CD4-positive, alpha-beta T cell (primary cell): ENCODE data around the gene PDGFRB. TPM values are rescaled to one million over a fixed set of nuclear protein-coding genes. Genes with fewer than 3 reads are reported as not detected.

Experiments used
- ATAC-seq: fragments of 200-7000 bp; cut with Tn5 transposase; one replicate; pipeline ENCODE4 v1.10.0; 2022; ENCODE audit warnings: mild to moderate bottlenecking; ENCODE audit not compliant: poor library complexity
- CTCF ChIA-PET: fragments of 350-600 bp; sonication (Branson Sonifier 250); formaldehyde crosslinking; loops from one replicate; lab custom pipeline; 2021; ENCODE audit warnings: antibody characterized with exemption, inconsistent platforms; lab: Charles Lee
- POLR2A ChIA-PET: fragments of 350-600 bp; sonication (Branson Sonifier 250); formaldehyde crosslinking; loops from one replicate; lab custom pipeline; 2021; ENCODE audit warnings: antibody characterized with exemption, inconsistent platforms; lab: Charles Lee
- DNase-seq, 14 experiments: peaks; one replicate each; pipeline ENCODE4 v3.0.0-alpha.2; 2013 to 2020; ENCODE audit warnings: mixed read lengths in 2 of 14
- H3K27ac ChIP-seq, 2 donors: one replicate each; pipeline versions ENCODE4 v1.5.1 to v1.7.0; 2013; ENCODE audit warnings: low read length in 2 of 2, low read depth in 1 of 2, mild to moderate bottlenecking in 1 of 2
- H3K27me3 ChIP-seq, 2 experiments: 1 replicate in 1 of 2; 2 replicates in 1 of 2; pipeline versions ENCODE4 v1.6.1 to v1.7.0; 2013; ENCODE audit warnings: low read length in 2 of 2, control low read depth in 1 of 2, mild to moderate bottlenecking in 1 of 2, moderate library complexity in 1 of 2; ENCODE audit not compliant: insufficient read depth in 2 of 2, control insufficient read depth in 1 of 2
- H3K36me3 ChIP-seq: one replicate; pipeline ENCODE4 v1.6.1; 2013; ENCODE audit warnings: low read length, control low read depth; ENCODE audit not compliant: insufficient read depth
- H3K4me1 ChIP-seq: one replicate; pipeline ENCODE4 v1.6.1; 2013; ENCODE audit warnings: low read length, control low read depth; ENCODE audit not compliant: insufficient read depth
- H3K4me3 ChIP-seq: one replicate; pipeline ENCODE4 v1.5.1; 2013; ENCODE audit warnings: mild to moderate bottlenecking, low read length, moderate library complexity
- H3K9me3 ChIP-seq, 2 experiments: 1 replicate in 1 of 2; 2 replicates in 1 of 2; pipeline versions ENCODE4 v1.6.1 to v1.7.0; 2013; ENCODE audit warnings: low read length in 2 of 2, mild to moderate bottlenecking in 2 of 2, control low read depth in 1 of 2, moderate library complexity in 1 of 2; ENCODE audit not compliant: control insufficient read depth in 1 of 2, insufficient read depth in 1 of 2
- H3K27ac Mint-ChIP-seq: one replicate; pipeline ENCODE4 v1.8.0; 2020; ENCODE audit warnings: mixed read lengths
- H3K27me3 Mint-ChIP-seq: one replicate; pipeline ENCODE4 v1.8.0; 2021; ENCODE audit warnings: mixed read lengths
- H3K36me3 Mint-ChIP-seq: one replicate; pipeline ENCODE4 v1.8.0; 2021; ENCODE audit warnings: low read depth, mixed read lengths
- H3K4me1 Mint-ChIP-seq: one replicate; pipeline ENCODE4 v1.8.0; 2021; ENCODE audit warnings: low read depth, mixed read lengths
- H3K4me3 Mint-ChIP-seq: one replicate; pipeline ENCODE4 v1.8.0; 2020; ENCODE audit warnings: mild to moderate bottlenecking, mixed read lengths
- H3K9me3 Mint-ChIP-seq: one replicate; pipeline ENCODE4 v1.8.0; 2020; ENCODE audit warnings: mixed read lengths
- intact Hi-C, 2 experiments: fragments of 100-400 bp; cut with DNase I in 1 of 2; cut with micrococcal nuclease in 1 of 2; formaldehyde crosslinking; loops; one replicate each; pipeline versions ENCODE4 v1.15.1 to v1.9.0; 2023 to 2025; cut with DNase I, micrococcal nuclease
- total RNA-seq, 174 experiments: library from RNA in 2 of 174; stranded (reverse) in 2 of 174; gene quantifications; one replicate each; pipeline ENCODE4 v1.2.3 and lab custom pipeline; 2021 to 2026
- TF ChIP-seq, protein P1 (sequence below): fragments of 200-600 bp; IDR thresholded peaks from one replicate; pipeline ENCODE4 v1.8.0; 2022; ENCODE audit warnings: antibody characterized with exemption, mild to moderate bottlenecking

The PDGFRB gene
- total RNA-seq, 2 experiments from 2014 or later: not detected

DNA sequence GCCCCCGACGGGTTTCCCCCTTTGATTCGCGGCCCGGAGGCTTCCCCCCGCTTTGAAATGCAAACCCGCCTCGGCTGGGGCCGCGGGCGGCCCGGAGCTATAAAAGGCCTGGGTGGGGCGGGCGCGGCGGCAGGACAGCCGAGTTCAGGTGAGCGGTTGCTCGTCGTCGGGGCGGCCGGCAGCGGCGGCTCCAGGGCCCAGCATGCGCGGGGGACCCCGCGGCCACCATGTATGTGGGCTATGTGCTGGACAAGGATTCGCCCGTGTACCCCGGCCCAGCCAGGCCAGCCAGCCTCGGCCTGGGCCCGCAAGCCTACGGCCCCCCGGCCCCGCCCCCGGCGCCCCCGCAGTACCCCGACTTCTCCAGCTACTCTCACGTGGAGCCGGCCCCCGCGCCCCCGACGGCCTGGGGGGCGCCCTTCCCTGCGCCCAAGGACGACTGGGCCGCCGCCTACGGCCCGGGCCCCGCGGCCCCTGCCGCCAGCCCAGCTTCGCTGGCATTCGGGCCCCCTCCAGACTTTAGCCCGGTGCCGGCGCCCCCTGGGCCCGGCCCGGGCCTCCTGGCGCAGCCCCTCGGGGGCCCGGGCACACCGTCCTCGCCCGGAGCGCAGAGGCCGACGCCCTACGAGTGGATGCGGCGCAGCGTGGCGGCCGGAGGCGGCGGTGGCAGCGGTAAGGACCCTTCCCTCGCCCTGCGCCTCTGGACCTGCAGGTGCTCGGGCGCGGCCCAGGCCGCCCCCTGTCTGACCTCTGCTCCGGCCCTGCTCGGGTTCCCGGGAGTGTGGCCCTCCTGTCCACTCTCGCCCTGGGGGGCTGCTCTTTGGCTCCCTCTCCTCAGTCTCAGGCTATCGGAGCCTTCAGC lies 11.2 kb upstream of the PDGFRB start, which contains the start of gene CDX1:
Gene CDX1 (plus strand): TSS at position 129 of the 862 bp plus-strand sequence. CDS start 99 bp downstream, at position 228.
- Histone ChIP-seq H3K4me3 (no peak within 1 kb of the TSS), H3K27ac (no peak within 1 kb of the TSS), H3K27me3 (peaks cover 17 to 39% of the 10 kb centered on the region in 2 experiments), H3K9me3 (no peaks in the 10 kb centered on the region), H3K4me1 (no peaks in the 10 kb centered on the region), H3K36me3 (no peaks in the 10 kb centered on the region)
- intact Hi-C loops: no loop called here
- DNase-seq (no peak), ATAC-seq (no peak)
- Mint-ChIP-seq H3K4me3 (no peak within 1 kb of the TSS), H3K27ac (no peak within 1 kb of the TSS), H3K4me1 (no peaks in the 10 kb centered on the region), H3K36me3 (no peaks in the 10 kb centered on the region), H3K9me3 (no peaks in the 10 kb centered on the region), H3K27me3 (peaks cover 60% of the 10 kb centered on the region)
- TF ChIP-seq, protein P1, sequence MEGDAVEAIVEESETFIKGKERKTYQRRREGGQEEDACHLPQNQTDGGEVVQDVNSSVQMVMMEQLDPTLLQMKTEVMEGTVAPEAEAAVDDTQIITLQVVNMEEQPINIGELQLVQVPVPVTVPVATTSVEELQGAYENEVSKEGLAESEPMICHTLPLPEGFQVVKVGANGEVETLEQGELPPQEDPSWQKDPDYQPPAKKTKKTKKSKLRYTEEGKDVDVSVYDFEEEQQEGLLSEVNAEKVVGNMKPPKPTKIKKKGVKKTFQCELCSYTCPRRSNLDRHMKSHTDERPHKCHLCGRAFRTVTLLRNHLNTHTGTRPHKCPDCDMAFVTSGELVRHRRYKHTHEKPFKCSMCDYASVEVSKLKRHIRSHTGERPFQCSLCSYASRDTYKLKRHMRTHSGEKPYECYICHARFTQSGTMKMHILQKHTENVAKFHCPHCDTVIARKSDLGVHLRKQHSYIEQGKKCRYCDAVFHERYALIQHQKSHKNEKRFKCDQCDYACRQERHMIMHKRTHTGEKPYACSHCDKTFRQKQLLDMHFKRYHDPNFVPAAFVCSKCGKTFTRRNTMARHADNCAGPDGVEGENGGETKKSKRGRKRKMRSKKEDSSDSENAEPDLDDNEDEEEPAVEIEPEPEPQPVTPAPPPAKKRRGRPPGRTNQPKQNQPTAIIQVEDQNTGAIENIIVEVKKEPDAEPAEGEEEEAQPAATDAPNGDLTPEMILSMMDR: no peak
- ChIA-PET POLR2A (no interaction called here), CTCF (no interaction called here)

GRCh38 chr5:150166037-150166649 lies 10.5 kb upstream of the PDGFRB start:
- H3K36me3 ChIP-seq: no peaks in the 10 kb centered on the region
- CTCF ChIA-PET: no interaction called here

GRCh38 chr5:150164211-150164980 lies 8.8 kb upstream of the PDGFRB start:
- peaks cover 39% of the 10 kb centered on the region for H3K27me3 Mint-ChIP-seq
- Histone ChIP-seq H3K27me3 (peaks cover 15 to 32% of the 10 kb centered on the region in 2 experiments), H3K4me1 (no peaks in the 10 kb centered on the region), H3K36me3 (no peaks in the 10 kb centered on the region), H3K4me3 (no peak overlapping the region), H3K9me3 (no peaks in the 10 kb centered on the region), H3K27ac (no peak overlapping the region)
- POLR2A ChIA-PET: no interaction called here
- intact Hi-C loops: loop anchor here (5.0 kb wide), 1 partner anchor 188 kb away; no protein-coding TSS in a partner anchor
- ATAC-seq (no peak), DNase-seq (no peak)
- H3K4me3 Mint-ChIP-seq: no peak overlapping the region
- H3K27ac Mint-ChIP-seq: no peak overlapping the region
- H3K36me3 Mint-ChIP-seq: no peaks in the 10 kb centered on the region
- no peaks in the 10 kb centered on the region for H3K9me3 Mint-ChIP-seq
- CTCF ChIA-PET: no interaction called here
- H3K4me1 Mint-ChIP-seq: no peaks in the 10 kb centered on the region
- TF ChIP-seq, protein P1: no peak

More at GRCh38 chr5:150166037-150166649, 10.5 kb upstream of the PDGFRB start:
- Histone ChIP-seq H3K27ac (no peak overlapping the region), H3K27me3 (peaks cover 17 to 39% of the 10 kb centered on the region in 2 experiments), H3K9me3 (no peaks in the 10 kb centered on the region), H3K4me3 (no peak overlapping the region), H3K4me1 (no peaks in the 10 kb centered on the region)
- Mint-ChIP-seq H3K27ac (no peak overlapping the region), H3K9me3 (no peaks in the 10 kb centered on the region), H3K4me3 (no peak overlapping the region), H3K27me3 (peaks cover 56% of the 10 kb centered on the region), H3K4me1 (no peaks in the 10 kb centered on the region), H3K36me3 (no peaks in the 10 kb centered on the region)
- ATAC-seq: no peak
- TF ChIP-seq, protein P1: no peak
- POLR2A ChIA-PET: no interaction called here
- DNase-seq: no peak
- intact Hi-C loops: no loop called here
